HL-60 (cell line): ENCODE data around the gene SLC16A7.

ENCODE experiments used
- DNase-seq, 2 experiments: peaks; one replicate each; pipeline ENCODE4 v3.0.0-alpha.2; 2010 to 2020; ENCODE audit warnings: low read depth in 1 of 2, low spot score in 1 of 2
- H3K27ac ChIP-seq: fragments of 250-450 bp; sonication (Bioruptor Pico); replicated peaks from 2 replicates; pipeline ENCODE4 v1.5.1; 2020; ENCODE audit warnings: mild to moderate bottlenecking, moderate library complexity
- H3K27me3 ChIP-seq: fragments of 250-450 bp; sonication (Bioruptor Pico); 2 replicates; pipeline ENCODE4 v1.5.1; 2021; ENCODE audit warnings: mild to moderate bottlenecking, moderate library complexity; ENCODE audit not compliant: insufficient read depth, poor library complexity, severe bottlenecking
- H3K4me3 ChIP-seq: replicated peaks from 2 replicates; pipeline ENCODE4 v1.5.1; 2011; ENCODE audit warnings: mild to moderate bottlenecking, control low read depth, low read length; ENCODE audit not compliant: insufficient read depth
- GABPA ChIP-seq: IDR thresholded peaks from 2 replicates; pipeline ENCODE4 v1.6.1; 2012; ENCODE audit warnings: low read depth
- POLR2AphosphoS5 ChIP-seq: IDR thresholded peaks from 2 replicates; pipeline ENCODE4 v1.6.1; 2012; ENCODE audit warnings: low read depth
- REST ChIP-seq: IDR thresholded peaks from 2 replicates; pipeline ENCODE4 v1.6.1; 2012; ENCODE audit warnings: low read depth; ENCODE audit not compliant: insufficient replicate concordance
- SPI1 ChIP-seq: IDR thresholded peaks from 2 replicates; pipeline ENCODE4 v1.6.1; 2012; ENCODE audit warnings: low read depth, mild to moderate bottlenecking, borderline replicate concordance
- long read RNA-seq: library from polyadenylated mRNA; unstranded; transcript quantifications from one replicate; pipeline ENCODE4 v2.0.0, GENCODE V29; 2020
- TF ChIP-seq, protein P1 (sequence below): IDR thresholded peaks from one replicate; pipeline ENCODE4 v1.5.1; 2011; ENCODE audit warnings: low read length, control low read depth, inconsistent platforms; ENCODE audit not compliant: insufficient read depth

The SLC16A7 gene
- long read RNA-seq, transcript SLC16A7-203 (6 exons, 1,969 nt) = major isoform, 64 of 79 reads
- long read RNA-seq, partial matches to known transcripts = 1 of 79 reads
- long read RNA-seq, other reads (novel, unspliced or antisense) = 14 of 79 reads

- peak; percentile 58 to 87 for DNase-seq
- no peaks in the 10 kb centered on the region for H3K27me3 ChIP-seq
- no peak for TF ChIP-seq GABPA
- TF ChIP-seq, protein P1, sequence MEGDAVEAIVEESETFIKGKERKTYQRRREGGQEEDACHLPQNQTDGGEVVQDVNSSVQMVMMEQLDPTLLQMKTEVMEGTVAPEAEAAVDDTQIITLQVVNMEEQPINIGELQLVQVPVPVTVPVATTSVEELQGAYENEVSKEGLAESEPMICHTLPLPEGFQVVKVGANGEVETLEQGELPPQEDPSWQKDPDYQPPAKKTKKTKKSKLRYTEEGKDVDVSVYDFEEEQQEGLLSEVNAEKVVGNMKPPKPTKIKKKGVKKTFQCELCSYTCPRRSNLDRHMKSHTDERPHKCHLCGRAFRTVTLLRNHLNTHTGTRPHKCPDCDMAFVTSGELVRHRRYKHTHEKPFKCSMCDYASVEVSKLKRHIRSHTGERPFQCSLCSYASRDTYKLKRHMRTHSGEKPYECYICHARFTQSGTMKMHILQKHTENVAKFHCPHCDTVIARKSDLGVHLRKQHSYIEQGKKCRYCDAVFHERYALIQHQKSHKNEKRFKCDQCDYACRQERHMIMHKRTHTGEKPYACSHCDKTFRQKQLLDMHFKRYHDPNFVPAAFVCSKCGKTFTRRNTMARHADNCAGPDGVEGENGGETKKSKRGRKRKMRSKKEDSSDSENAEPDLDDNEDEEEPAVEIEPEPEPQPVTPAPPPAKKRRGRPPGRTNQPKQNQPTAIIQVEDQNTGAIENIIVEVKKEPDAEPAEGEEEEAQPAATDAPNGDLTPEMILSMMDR = no peak
- peak; percentile 66; the same call in 1 of the 2 replicates for TF ChIP-seq POLR2AphosphoS5
- TF ChIP-seq REST = peak; percentile 72
- no peak for TF ChIP-seq SPI1
- H3K4me3 ChIP-seq = peak within 1 kb of the TSS; percentile 79
- peak within 1 kb of the TSS; percentile 92 for H3K27ac ChIP-seq
Measured at GRCh38 chr12:59595883-59596540, at the start of gene SLC16A7. Gene SLC16A7, plus strand, starts transcription at chr12:59596029. Its CDS starts 108,773 bp downstream, at chr12:59704802.

GRCh38 chr12:59548930-59549329 lies 46.9 kb upstream of the SLC16A7 start:
- Histone ChIP-seq H3K27ac (no peak overlapping the region), H3K4me3 (no peak overlapping the region), H3K27me3 (no peaks in the 10 kb centered on the region)
- no peak for DNase-seq
- TF ChIP-seq REST (no peak), POLR2AphosphoS5 (no peak), GABPA (no peak), SPI1 (no peak)
- TF ChIP-seq, protein P1 = no peak

DNA sequence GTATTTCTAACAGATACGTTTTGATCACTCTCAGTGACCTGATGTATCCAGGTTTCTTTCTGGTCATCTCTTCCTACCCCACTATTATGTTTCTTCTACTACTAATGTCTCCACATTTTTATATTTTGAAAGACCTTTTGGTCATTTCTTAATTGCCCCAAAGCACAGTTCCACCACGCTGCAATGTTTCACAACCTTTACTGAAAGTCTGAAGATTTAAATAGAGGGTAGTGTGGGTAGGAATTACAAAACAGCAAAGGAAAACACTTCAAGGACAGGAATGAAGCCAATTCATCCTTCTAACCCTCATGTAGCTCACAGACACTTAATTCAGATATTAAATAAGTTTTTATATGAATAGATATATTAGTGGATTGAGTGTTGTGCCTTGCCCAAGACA lies 36.1 kb upstream of the SLC16A7 start:
- H3K4me3 ChIP-seq = no peak overlapping the region

More for the DNA sequence above, 36.1 kb upstream of the SLC16A7 start:
- H3K27ac ChIP-seq = no peak overlapping the region
- no peak for TF ChIP-seq POLR2AphosphoS5
- TF ChIP-seq, protein P1 = no peak
- no peaks in the 10 kb centered on the region for H3K27me3 ChIP-seq
- DNase-seq = no peak
